HL-60 (cell line): ENCODE data around the gene CCNJL.

Source experiments
- DNase-seq, 2 experiments: peaks; one replicate each; pipeline ENCODE4 v3.0.0-alpha.2; 2010 to 2020; ENCODE audit warnings: low read depth in 1 of 2, low spot score in 1 of 2
- H3K27ac ChIP-seq: fragments of 250-450 bp; sonication (Bioruptor Pico); replicated peaks from 2 replicates; pipeline ENCODE4 v1.5.1; 2020; ENCODE audit warnings: mild to moderate bottlenecking, moderate library complexity
- H3K27me3 ChIP-seq: fragments of 250-450 bp; sonication (Bioruptor Pico); 2 replicates; pipeline ENCODE4 v1.5.1; 2021; ENCODE audit warnings: mild to moderate bottlenecking, moderate library complexity; ENCODE audit not compliant: insufficient read depth, poor library complexity, severe bottlenecking
- H3K4me3 ChIP-seq: replicated peaks from 2 replicates; pipeline ENCODE4 v1.5.1; 2011; ENCODE audit warnings: mild to moderate bottlenecking, control low read depth, low read length; ENCODE audit not compliant: insufficient read depth
- GABPA ChIP-seq: IDR thresholded peaks from 2 replicates; pipeline ENCODE4 v1.6.1; 2012; ENCODE audit warnings: low read depth
- POLR2AphosphoS5 ChIP-seq: IDR thresholded peaks from 2 replicates; pipeline ENCODE4 v1.6.1; 2012; ENCODE audit warnings: low read depth
- SPI1 ChIP-seq: IDR thresholded peaks from 2 replicates; pipeline ENCODE4 v1.6.1; 2012; ENCODE audit warnings: low read depth, mild to moderate bottlenecking, borderline replicate concordance
- TF ChIP-seq, protein P1 (sequence below): IDR thresholded peaks from 2 replicates; pipeline ENCODE4 v1.6.1; 2012; ENCODE audit warnings: low read depth; ENCODE audit not compliant: insufficient replicate concordance
- TF ChIP-seq, protein P2 (sequence below): IDR thresholded peaks from one replicate; pipeline ENCODE4 v1.5.1; 2011; ENCODE audit warnings: low read length, control low read depth, inconsistent platforms; ENCODE audit not compliant: insufficient read depth

The CCNJL gene

DNA sequence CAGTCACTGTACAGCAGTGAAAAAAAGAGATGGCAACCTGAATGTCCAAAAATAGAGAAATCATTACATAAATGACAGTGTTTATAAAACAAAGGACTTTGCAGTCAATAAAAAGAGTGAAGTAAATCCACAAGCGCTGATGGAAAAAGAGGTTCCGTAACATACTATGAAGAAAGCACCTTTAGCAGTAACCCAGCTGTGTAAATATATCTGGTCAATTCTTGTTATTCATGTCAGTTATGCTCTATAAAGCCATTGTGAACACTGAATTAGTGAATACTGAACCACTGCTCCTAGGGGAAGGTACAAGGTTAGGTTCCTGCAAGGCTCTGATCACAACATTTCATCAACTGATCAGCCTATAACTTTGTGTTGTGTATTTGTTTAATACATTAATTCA, 39.5 kb downstream of the CCNJL start:
- no peak for DNase-seq
- H3K27me3 ChIP-seq: peaks cover 2% of the 10 kb centered on the region
- H3K27ac ChIP-seq: no peak overlapping the region
- no peak overlapping the region for H3K4me3 ChIP-seq
- no peak for TF ChIP-seq POLR2AphosphoS5

DNA sequence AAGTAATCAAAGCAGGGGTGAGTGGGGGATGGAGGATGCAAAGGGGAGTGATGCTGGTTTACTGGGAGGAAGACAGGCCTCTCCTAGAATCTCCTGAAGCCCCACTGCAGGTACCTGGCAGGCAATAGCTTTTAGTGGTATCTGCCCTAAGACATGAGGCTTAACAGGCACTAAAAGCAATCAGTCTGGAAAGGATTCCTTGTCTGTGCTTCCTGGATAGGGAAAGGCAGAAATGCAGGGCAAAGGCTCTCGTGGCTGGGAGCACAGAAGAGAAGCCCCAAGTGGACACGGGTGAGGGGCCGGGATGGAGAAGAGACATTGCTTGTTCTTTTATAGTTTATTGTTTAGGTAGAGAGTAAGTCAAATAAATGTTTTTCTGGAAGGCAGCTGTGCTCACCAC, 40.1 kb downstream of the CCNJL start:
- H3K27me3 ChIP-seq: peaks cover 2% of the 10 kb centered on the region
- H3K27ac ChIP-seq: no peak overlapping the region
- no peak for DNase-seq
- TF ChIP-seq, protein P1, sequence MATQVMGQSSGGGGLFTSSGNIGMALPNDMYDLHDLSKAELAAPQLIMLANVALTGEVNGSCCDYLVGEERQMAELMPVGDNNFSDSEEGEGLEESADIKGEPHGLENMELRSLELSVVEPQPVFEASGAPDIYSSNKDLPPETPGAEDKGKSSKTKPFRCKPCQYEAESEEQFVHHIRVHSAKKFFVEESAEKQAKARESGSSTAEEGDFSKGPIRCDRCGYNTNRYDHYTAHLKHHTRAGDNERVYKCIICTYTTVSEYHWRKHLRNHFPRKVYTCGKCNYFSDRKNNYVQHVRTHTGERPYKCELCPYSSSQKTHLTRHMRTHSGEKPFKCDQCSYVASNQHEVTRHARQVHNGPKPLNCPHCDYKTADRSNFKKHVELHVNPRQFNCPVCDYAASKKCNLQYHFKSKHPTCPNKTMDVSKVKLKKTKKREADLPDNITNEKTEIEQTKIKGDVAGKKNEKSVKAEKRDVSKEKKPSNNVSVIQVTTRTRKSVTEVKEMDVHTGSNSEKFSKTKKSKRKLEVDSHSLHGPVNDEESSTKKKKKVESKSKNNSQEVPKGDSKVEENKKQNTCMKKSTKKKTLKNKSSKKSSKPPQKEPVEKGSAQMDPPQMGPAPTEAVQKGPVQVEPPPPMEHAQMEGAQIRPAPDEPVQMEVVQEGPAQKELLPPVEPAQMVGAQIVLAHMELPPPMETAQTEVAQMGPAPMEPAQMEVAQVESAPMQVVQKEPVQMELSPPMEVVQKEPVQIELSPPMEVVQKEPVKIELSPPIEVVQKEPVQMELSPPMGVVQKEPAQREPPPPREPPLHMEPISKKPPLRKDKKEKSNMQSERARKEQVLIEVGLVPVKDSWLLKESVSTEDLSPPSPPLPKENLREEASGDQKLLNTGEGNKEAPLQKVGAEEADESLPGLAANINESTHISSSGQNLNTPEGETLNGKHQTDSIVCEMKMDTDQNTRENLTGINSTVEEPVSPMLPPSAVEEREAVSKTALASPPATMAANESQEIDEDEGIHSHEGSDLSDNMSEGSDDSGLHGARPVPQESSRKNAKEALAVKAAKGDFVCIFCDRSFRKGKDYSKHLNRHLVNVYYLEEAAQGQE: no peak
- TF ChIP-seq POLR2AphosphoS5 (no peak), SPI1 (no peak), GABPA (no peak)
- TF ChIP-seq, protein P2, sequence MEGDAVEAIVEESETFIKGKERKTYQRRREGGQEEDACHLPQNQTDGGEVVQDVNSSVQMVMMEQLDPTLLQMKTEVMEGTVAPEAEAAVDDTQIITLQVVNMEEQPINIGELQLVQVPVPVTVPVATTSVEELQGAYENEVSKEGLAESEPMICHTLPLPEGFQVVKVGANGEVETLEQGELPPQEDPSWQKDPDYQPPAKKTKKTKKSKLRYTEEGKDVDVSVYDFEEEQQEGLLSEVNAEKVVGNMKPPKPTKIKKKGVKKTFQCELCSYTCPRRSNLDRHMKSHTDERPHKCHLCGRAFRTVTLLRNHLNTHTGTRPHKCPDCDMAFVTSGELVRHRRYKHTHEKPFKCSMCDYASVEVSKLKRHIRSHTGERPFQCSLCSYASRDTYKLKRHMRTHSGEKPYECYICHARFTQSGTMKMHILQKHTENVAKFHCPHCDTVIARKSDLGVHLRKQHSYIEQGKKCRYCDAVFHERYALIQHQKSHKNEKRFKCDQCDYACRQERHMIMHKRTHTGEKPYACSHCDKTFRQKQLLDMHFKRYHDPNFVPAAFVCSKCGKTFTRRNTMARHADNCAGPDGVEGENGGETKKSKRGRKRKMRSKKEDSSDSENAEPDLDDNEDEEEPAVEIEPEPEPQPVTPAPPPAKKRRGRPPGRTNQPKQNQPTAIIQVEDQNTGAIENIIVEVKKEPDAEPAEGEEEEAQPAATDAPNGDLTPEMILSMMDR: no peak
- no peak overlapping the region for H3K4me3 ChIP-seq

DNA sequence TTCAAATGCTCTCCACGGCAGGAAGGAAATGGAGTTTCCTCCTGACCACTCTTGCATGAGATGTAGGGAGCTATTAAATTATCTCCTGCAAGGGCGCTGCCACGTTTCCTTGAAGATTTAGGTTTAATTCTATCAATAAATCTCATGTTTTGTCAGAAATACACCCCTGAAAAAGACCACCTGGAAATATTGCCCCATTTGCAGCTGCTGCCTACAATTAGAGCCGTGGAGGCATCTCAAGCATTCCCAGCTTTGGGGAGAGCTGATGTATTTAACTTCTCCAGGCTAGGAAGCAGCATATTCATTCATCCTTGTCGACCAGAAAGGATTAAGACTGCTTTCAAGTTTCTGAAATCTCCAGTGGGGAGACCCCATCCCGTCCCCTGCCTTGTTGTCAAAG, 40.5 kb downstream of the CCNJL start:
- no peak overlapping the region for H3K4me3 ChIP-seq
- TF ChIP-seq, protein P1: no peak
- TF ChIP-seq SPI1: no peak
- TF ChIP-seq GABPA: no peak
- TF ChIP-seq, protein P2: no peak
- TF ChIP-seq POLR2AphosphoS5: no peak
- no peak overlapping the region for H3K27ac ChIP-seq
- no peak for DNase-seq
- H3K27me3 ChIP-seq: no peaks in the 10 kb centered on the region

DNA sequence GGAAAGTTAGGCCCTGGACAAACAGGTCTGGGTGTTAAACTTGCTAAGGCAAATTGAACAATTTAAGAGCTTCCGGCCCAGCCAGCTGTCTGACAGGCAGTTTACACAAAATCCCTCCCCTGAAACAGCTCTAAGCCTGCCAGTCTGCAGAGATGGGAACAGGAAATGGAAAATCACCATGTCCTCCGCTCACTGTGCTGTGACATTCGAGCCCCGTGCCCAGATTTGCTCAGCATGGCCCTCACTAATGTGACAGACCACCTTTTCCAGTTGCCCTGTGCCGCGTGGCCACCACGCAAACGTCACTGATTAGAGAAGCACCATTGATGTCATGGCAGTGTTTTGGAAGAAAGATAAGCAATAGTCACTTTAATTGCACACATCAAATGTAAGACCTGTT, 41.0 kb downstream of the CCNJL start:
- DNase-seq: no peak
- no peaks in the 10 kb centered on the region for H3K27me3 ChIP-seq
- H3K27ac ChIP-seq: no peak overlapping the region
- no peak overlapping the region for H3K4me3 ChIP-seq
- TF ChIP-seq GABPA: no peak
- no peak for TF ChIP-seq POLR2AphosphoS5
- TF ChIP-seq, protein P1: no peak
- TF ChIP-seq, protein P2: no peak
- no peak for TF ChIP-seq SPI1
